ENCODE measurements around the gene STAT3. TPM values are rescaled to one million over a fixed set of nuclear protein-coding genes. Genes with fewer than 3 reads are reported as not detected.

The STAT3 gene
- total and polyA plus RNA-seq, 2 of the 13 experiments (the other 11 are each of a cell fraction or from before 2014, with no cell fraction given): 61.8 to 62.4 TPM

DNA sequence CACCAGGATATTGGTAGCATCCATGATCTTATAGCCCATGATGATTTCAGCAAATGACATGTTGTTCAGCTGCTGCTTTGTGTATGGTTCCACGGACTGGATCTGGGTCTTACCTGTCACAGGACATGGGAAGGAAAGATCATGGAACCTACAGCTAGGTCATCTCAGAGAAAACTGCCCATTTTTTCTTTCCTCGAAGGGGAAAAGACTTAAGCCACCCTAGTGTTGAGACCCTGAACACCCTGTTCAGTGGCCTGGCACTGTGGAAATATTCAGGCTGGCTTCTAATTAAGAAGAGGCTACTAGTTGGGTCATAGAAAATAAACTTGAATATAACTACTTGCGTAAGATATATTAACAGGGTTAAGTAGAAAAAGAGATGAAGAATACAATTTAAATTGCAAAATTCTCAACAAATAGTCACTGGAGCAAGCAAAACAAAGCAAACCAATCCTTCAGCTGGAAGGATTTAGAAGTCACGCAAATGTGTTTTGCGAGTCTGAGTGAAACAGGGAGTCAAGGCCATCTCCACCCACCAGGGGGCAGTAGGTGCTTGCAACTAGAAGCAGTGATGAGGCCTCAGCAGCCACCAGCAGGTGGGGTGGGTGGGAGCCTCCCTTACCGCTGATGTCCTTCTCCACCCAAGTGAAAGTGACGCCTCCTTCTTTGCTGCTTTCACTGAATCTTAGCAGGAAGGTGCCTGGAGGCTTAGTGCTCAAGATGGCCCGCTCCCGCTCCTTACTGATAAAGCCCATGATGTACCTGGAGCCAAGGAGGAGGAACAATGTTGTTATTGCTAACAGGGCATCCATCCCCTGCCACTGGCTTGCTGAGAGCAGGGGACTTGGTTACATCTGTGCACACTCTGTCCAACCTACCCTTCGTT, 65.6 kb downstream of the STAT3 start (continued):
- TF ChIP-seq, protein P1, sequence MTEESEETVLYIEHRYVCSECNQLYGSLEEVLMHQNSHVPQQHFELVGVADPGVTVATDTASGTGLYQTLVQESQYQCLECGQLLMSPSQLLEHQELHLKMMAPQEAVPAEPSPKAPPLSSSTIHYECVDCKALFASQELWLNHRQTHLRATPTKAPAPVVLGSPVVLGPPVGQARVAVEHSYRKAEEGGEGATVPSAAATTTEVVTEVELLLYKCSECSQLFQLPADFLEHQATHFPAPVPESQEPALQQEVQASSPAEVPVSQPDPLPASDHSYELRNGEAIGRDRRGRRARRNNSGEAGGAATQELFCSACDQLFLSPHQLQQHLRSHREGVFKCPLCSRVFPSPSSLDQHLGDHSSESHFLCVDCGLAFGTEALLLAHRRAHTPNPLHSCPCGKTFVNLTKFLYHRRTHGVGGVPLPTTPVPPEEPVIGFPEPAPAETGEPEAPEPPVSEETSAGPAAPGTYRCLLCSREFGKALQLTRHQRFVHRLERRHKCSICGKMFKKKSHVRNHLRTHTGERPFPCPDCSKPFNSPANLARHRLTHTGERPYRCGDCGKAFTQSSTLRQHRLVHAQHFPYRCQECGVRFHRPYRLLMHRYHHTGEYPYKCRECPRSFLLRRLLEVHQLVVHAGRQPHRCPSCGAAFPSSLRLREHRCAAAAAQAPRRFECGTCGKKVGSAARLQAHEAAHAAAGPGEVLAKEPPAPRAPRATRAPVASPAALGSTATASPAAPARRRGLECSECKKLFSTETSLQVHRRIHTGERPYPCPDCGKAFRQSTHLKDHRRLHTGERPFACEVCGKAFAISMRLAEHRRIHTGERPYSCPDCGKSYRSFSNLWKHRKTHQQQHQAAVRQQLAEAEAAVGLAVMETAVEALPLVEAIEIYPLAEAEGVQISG (CRISPR knock-in tag; IDR thresholded peaks at IDR 0.05): peak; percentile 60; the same call in 1 of the 2 replicates
- peak; percentile 94 for TF ChIP-seq ZNF124 (CRISPR knock-in tag; IDR thresholded peaks at IDR 0.05)
- TF ChIP-seq, protein P2, sequence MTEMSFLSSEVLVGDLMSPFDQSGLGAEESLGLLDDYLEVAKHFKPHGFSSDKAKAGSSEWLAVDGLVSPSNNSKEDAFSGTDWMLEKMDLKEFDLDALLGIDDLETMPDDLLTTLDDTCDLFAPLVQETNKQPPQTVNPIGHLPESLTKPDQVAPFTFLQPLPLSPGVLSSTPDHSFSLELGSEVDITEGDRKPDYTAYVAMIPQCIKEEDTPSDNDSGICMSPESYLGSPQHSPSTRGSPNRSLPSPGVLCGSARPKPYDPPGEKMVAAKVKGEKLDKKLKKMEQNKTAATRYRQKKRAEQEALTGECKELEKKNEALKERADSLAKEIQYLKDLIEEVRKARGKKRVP (CRISPR knock-in tag; IDR thresholded peaks at IDR 0.05): peak in 1 of 2 experiments; percentile 28; a peak in 1 of 4 replicates
- TF ChIP-seq PRPF4 (IDR thresholded peaks at IDR 0.05; ENCODE audit: low read depth, low read length, poor library complexity, severe bottlenecking): no peak
- peak; percentile 88; the same call in 1 of the 2 replicates for TF ChIP-seq ZSCAN9 (CRISPR knock-in tag; IDR thresholded peaks at IDR 0.05; ENCODE audit: borderline replicate concordance)
- TF ChIP-seq HOXA5 (CRISPR knock-in tag; IDR thresholded peaks at IDR 0.05): peak; percentile 43; the same call in 1 of the 2 replicates
- TF ChIP-seq, protein P3, sequence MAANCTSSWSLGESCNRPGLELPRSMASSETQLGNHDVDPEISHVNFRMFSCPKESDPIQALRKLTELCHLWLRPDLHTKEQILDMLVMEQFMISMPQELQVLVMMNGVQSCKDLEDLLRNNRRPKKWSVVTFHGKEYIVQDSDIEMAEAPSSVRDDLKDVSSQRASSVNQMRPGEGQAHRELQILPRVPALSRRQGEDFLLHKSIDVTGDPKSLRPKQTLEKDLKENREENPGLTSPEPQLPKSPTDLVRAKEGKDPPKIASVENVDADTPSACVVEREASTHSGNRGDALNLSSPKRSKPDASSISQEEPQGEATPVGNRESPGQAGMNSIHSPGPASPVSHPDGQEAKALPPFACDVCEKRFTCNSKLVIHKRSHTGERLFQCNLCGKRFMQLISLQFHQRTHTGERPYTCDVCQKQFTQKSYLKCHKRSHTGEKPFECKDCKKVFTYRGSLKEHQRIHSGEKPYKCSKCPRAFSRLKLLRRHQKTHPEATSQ (CRISPR knock-in tag; IDR thresholded peaks at IDR 0.05; ENCODE audit: borderline replicate concordance): no peak
- TF ChIP-seq, protein P4, sequence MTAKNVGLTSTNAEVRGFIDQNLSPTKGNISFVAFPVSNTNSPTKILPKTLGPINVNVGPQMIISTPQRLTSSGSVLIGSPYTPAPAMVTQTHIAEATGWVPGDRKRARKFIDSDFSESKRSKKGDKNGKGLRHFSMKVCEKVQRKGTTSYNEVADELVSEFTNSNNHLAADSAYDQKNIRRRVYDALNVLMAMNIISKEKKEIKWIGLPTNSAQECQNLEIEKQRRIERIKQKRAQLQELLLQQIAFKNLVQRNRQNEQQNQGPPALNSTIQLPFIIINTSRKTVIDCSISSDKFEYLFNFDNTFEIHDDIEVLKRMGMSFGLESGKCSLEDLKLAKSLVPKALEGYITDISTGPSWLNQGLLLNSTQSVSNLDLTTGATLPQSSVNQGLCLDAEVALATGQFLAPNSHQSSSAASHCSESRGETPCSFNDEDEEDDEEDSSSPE (CRISPR knock-in tag; IDR thresholded peaks at IDR 0.05): no peak
- TF ChIP-seq TP53 (CRISPR knock-in tag; conservative IDR thresholded peaks at IDR 0.05): no peak
- 0 out of 2 replicates have a peak, but pooled peaks have one; percentile 47 for TF ChIP-seq ZNF235 (CRISPR knock-in tag; IDR thresholded peaks at IDR 0.05; ENCODE audit: borderline replicate concordance)
- TF ChIP-seq, protein P5, sequence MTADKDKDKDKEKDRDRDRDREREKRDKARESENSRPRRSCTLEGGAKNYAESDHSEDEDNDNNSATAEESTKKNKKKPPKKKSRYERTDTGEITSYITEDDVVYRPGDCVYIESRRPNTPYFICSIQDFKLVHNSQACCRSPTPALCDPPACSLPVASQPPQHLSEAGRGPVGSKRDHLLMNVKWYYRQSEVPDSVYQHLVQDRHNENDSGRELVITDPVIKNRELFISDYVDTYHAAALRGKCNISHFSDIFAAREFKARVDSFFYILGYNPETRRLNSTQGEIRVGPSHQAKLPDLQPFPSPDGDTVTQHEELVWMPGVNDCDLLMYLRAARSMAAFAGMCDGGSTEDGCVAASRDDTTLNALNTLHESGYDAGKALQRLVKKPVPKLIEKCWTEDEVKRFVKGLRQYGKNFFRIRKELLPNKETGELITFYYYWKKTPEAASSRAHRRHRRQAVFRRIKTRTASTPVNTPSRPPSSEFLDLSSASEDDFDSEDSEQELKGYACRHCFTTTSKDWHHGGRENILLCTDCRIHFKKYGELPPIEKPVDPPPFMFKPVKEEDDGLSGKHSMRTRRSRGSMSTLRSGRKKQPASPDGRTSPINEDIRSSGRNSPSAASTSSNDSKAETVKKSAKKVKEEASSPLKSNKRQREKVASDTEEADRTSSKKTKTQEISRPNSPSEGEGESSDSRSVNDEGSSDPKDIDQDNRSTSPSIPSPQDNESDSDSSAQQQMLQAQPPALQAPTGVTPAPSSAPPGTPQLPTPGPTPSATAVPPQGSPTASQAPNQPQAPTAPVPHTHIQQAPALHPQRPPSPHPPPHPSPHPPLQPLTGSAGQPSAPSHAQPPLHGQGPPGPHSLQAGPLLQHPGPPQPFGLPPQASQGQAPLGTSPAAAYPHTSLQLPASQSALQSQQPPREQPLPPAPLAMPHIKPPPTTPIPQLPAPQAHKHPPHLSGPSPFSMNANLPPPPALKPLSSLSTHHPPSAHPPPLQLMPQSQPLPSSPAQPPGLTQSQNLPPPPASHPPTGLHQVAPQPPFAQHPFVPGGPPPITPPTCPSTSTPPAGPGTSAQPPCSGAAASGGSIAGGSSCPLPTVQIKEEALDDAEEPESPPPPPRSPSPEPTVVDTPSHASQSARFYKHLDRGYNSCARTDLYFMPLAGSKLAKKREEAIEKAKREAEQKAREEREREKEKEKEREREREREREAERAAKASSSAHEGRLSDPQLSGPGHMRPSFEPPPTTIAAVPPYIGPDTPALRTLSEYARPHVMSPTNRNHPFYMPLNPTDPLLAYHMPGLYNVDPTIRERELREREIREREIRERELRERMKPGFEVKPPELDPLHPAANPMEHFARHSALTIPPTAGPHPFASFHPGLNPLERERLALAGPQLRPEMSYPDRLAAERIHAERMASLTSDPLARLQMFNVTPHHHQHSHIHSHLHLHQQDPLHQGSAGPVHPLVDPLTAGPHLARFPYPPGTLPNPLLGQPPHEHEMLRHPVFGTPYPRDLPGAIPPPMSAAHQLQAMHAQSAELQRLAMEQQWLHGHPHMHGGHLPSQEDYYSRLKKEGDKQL (CRISPR knock-in tag; IDR thresholded peaks at IDR 0.05; ENCODE audit: low read depth): 0 out of 2 replicates have a peak, but pooled peaks have one; percentile 30
- TF ChIP-seq, protein P6, sequence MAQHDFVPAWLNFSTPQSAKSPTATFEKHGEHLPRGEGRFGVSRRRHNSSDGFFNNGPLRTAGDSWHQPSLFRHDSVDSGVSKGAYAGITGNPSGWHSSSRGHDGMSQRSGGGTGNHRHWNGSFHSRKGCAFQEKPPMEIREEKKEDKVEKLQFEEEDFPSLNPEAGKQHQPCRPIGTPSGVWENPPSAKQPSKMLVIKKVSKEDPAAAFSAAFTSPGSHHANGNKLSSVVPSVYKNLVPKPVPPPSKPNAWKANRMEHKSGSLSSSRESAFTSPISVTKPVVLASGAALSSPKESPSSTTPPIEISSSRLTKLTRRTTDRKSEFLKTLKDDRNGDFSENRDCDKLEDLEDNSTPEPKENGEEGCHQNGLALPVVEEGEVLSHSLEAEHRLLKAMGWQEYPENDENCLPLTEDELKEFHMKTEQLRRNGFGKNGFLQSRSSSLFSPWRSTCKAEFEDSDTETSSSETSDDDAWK (CRISPR knock-in tag; IDR thresholded peaks at IDR 0.05): no peak
